ENCODE results near the gene COIL. TPM values are rescaled to one million over a fixed set of nuclear protein-coding genes. Genes with fewer than 3 reads are reported as not detected.

Gene COIL
- total RNA-seq, 2 experiments from 2014 or later: 20.5 to 20.7 TPM

DNA sequence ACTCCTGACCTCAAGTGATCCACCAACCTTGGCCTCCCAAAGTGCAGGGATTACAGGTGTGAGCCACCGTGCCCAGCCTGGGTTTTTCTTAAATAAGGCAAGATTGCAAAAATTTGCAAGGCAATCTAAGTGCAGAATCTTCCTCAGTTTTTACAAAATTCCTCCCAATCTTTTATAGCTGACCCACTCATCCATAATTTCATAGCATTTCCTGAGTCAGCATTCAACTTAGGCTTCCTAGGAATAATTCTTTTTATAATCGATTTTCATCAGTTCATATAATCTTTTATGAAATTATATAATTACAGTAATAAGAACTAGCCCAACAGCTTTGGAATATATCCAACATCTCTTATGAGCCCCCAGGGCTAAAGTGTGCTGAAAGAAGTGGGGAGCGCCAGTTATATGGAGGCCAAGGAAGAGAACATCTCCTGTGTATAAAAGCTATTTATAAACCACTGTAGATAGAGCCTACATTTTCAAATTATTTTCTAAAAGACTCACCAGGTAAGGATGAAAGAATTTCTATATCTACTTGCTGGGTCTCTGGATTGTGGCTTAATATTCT, 14.8 kb downstream of the COIL start:
- H3K4me3 ChIP-seq (ENCODE audit: low read depth, low read length, poor library complexity, severe bottlenecking): no peak overlapping the region
- H3K27ac ChIP-seq (ENCODE audit: low read depth, low read length, poor library complexity, severe bottlenecking): no peak overlapping the region
- H3K4me2 ChIP-seq (ENCODE audit: low read length): no peak overlapping the region
- DNase-seq (ENCODE audit: low spot score): no peak
- peaks cover 93% of the 10 kb centered on the region for H3K36me3 ChIP-seq (ENCODE audit: insufficient read depth, low read length)
- H3K9me3 ChIP-seq (ENCODE audit: low read length): no peaks in the 10 kb centered on the region
- no TSS peak for BruUV-seq (replicated peaks)
- POLR2A ChIA-PET: interaction anchor here (1.3 kb wide), 1 partner anchor 13 kb away, joined by 4 read pairs; no protein-coding TSS in a partner anchor
- no peaks in the 10 kb centered on the region for H3K79me2 ChIP-seq (ENCODE audit: insufficient read depth, low read depth, low read length)
- no peaks in the 10 kb centered on the region for H3K4me1 ChIP-seq (ENCODE audit: insufficient read depth, low read length, poor library complexity, severe bottlenecking)
- TF ChIP-seq, protein P1, sequence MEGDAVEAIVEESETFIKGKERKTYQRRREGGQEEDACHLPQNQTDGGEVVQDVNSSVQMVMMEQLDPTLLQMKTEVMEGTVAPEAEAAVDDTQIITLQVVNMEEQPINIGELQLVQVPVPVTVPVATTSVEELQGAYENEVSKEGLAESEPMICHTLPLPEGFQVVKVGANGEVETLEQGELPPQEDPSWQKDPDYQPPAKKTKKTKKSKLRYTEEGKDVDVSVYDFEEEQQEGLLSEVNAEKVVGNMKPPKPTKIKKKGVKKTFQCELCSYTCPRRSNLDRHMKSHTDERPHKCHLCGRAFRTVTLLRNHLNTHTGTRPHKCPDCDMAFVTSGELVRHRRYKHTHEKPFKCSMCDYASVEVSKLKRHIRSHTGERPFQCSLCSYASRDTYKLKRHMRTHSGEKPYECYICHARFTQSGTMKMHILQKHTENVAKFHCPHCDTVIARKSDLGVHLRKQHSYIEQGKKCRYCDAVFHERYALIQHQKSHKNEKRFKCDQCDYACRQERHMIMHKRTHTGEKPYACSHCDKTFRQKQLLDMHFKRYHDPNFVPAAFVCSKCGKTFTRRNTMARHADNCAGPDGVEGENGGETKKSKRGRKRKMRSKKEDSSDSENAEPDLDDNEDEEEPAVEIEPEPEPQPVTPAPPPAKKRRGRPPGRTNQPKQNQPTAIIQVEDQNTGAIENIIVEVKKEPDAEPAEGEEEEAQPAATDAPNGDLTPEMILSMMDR (conservative IDR thresholded peaks at IDR 0.05; ENCODE audit: low read length): no peak
- no peak for TF ChIP-seq EZH2phosphoT487 (IDR thresholded peaks at IDR 0.05; ENCODE audit: borderline replicate concordance, low read depth, low read length)
- no peak overlapping the region for H2AFZ ChIP-seq (ENCODE audit: low read length)
- intact Hi-C loops (cut with micrococcal nuclease; ENCODE audit: unreplicated experiment): no loop called here
- CTCF ChIA-PET (ENCODE audit: unreplicated experiment): no interaction called here
- H3K9me2 ChIP-seq (ENCODE audit: insufficient read depth, low read length): no peaks in the 10 kb centered on the region
- no peaks in the 10 kb centered on the region for H4K20me1 ChIP-seq (ENCODE audit: insufficient read depth, low read length)

DNA sequence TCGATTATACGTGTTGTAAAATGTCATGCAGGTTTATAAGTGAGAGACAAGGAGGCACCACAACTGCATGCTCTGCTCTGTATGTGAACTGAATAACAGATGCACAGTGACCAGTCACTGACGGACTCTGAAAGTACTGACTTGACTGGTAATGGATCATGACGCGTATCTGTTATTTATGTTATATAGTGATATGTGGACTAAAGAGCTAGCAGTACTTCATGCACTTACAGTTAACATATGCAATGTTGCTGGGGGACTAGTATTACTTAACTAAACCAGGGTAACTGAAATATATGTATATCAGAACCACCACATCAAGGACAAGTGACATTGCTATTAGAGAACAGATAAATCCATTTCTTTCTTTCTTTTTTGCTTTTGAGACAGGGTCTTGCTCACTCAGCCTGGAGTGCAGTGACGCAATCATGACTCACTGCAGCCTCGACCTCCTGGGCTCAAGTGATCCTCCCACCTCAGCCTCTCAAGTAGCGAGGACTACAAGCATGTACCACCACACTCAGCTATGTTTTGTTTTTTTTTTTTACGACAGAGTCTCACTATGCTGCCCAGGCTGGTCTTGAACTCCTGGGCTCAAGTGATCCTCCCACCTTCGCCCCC, 17.2 kb downstream of the COIL start:
- Histone ChIP-seq H3K9me2 (ENCODE audit: insufficient read depth, low read length) (no peaks in the 10 kb centered on the region), H2AFZ (ENCODE audit: low read length) (no peak overlapping the region), H3K36me3 (ENCODE audit: insufficient read depth, low read length) (peaks cover 89% of the 10 kb centered on the region), H3K4me1 (ENCODE audit: insufficient read depth, low read length, poor library complexity, severe bottlenecking) (no peaks in the 10 kb centered on the region), H3K79me2 (ENCODE audit: insufficient read depth, low read depth, low read length) (no peaks in the 10 kb centered on the region), H3K9me3 (ENCODE audit: low read length) (no peaks in the 10 kb centered on the region), H3K4me3 (ENCODE audit: low read depth, low read length, poor library complexity, severe bottlenecking) (no peak overlapping the region), H3K4me2 (ENCODE audit: low read length) (no peak overlapping the region), H3K27ac (ENCODE audit: low read depth, low read length, poor library complexity, severe bottlenecking) (no peak overlapping the region), H4K20me1 (ENCODE audit: insufficient read depth, low read length) (no peaks in the 10 kb centered on the region)
- ChIA-PET CTCF (ENCODE audit: unreplicated experiment) (no interaction called here), POLR2A (interaction anchor here (0.6 kb wide), 1 partner anchor 16 kb away, joined by 4 read pairs; no protein-coding TSS in a partner anchor)
- BruUV-seq (replicated peaks): no TSS peak
- no peak for DNase-seq (ENCODE audit: low spot score)
- TF ChIP-seq, protein P1 (conservative IDR thresholded peaks at IDR 0.05; ENCODE audit: low read length): no peak
- no peak for TF ChIP-seq EZH2phosphoT487 (IDR thresholded peaks at IDR 0.05; ENCODE audit: borderline replicate concordance, low read depth, low read length)
- intact Hi-C loops (cut with micrococcal nuclease; ENCODE audit: unreplicated experiment): no loop called here
